GM19463 (cell line): ENCODE results near the gene PASK.
"Not testable (repeated sequence)": the region's sequence is repeated elsewhere in the genome, so short reads cannot be mapped to it uniquely, and the experiment has no call there.

ENCODE experiments used
- ATAC-seq: cut with Tn5 transposase; IDR thresholded peaks from one replicate; pipeline ENCODE4 v1.9.1; 2021; ENCODE audit warnings: mild to moderate bottlenecking, moderate library complexity; ENCODE audit not compliant: unreplicated experiment

PASK gene

DNA sequence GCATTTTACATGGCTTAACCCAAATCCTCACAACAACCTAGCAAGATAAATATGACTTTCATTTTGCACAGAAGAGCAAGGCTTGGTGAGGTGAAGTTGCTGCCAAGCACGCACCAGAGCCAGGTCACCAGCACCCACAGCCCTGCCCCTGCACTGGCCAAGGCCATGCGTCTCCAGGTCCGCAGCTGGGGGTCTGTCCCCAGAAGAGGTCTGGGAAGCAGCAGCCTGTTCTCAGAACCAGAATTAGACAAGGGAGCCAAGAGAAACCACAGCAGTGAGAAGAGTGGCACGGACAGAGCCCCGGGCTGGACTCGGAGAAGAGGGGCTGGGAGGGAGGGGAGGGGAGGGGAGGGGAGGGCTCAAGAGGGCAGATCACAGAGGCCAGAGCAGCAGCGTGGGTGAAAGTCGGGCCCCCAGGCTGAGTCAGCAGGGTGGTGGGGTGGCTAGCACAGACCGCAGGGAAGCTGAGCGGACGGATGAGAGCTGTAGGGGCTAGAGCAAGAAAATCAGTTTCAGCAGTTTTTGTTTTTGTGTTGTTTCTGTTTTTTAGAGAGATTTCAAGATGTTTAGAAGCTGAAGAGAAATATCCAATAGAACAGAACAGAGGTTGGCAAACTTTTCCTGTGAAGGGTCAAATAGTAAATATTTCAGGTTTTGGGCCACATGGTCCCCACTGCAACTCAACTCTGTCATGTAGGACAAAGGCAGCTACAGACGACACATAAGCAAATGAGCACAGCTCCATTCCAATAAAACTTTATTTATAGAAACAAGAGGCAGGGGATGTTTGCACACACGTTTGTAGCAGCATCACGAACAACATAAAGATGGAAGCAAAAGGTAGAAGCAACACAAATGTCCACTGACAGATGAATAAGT, 39.8 kb downstream of the PASK start:
- no peak for ATAC-seq

DNA sequence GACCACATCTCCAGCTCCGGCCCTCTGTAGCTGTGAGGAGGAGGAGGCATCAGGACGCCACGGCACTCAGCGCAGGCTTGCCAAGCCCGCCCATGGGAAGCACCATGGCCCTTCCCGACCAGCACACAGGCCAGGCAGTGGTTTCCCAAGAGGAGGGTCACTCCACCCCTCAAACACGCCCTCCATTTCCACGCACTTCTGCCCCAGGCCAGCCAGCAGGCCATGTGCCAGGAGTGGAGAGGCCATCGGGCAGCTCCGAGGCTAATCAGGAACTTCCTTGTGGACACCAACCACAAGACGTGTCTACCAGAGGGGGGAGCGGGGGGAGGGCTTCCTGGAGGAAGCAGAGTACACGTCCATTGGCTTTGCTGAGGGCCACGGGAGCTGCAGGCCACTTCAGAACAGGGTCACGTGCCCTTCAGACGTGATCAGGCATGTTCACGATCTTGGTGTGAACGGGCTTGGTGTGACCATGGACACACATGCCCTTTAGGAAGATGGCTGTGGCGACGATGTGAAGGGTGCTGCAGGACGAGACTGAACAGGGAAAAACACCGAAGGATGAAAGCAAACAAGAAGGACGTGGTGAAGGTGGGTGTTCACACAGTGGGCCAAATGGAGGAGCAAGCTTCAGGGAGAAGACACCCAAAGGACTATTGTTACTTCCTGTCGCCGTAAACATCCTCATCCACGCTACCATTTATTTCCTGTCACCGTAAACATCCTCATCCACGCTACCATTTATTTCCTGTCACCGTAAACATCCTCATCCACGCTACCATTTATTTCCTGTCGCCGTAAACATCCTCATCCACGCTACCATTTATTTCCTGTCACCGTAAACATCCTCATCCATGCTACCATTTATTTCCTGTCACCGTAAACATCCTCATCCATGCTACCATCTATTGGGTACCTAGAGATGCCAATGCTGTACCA, 40.7 kb downstream of the PASK start:
- ATAC-seq = no peak

DNA sequence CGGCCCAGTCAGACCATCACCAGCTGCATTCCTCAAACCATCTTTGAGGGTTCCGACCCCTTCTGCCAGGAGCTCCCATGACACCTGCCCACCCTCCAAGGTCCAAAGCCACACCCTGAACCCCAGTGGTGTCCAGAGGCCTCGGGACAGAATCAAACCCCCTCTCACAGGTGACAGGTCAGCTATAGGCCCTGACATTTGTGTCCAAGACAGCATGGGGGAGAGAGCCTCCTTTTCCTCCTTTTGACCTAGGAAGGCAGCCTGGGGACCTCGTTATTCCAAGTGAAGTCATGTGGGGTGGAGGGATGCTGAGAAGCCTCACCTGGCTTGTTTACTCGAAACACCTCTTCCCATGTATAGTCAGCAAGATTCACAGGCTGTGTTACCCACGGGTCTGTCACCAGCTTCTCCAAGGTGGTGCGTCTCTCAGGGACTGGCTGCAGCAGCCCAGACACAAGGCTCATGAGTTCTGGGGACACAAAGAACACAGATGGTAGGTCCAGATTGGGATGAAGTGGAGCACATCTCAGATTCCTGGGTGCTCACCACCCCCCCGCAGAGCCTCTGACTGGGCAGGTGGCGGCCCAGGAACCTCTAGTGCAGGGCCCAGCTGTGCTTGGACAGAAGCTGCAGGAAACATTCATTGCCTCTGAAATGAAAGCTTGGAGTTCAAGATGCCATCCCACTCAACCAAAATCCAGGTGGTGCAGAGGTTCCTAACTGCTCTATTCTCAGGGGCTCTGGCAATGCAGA, 42.1 kb downstream of the PASK start:
- no peak for ATAC-seq

DNA sequence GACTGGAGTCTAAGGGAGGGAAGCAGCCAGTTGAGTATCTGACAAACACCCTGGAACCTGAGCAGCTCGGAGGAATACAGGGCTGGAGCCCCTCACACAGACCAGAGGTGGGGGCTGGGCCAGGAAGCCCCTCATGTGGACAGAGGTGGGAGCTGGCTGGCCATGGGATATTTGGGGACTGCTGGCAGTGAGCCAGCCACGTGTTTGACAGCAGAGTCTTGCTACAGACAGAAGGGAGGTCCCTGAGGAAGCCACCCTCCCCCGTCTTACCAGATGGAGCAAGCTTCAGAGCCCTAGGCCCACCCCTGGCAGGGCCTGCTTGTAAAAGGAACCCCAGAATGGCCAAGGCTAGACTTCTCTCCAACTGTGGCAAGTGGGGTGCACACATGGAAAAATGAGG, 43.6 kb downstream of the PASK start:
- ATAC-seq = no peak

DNA sequence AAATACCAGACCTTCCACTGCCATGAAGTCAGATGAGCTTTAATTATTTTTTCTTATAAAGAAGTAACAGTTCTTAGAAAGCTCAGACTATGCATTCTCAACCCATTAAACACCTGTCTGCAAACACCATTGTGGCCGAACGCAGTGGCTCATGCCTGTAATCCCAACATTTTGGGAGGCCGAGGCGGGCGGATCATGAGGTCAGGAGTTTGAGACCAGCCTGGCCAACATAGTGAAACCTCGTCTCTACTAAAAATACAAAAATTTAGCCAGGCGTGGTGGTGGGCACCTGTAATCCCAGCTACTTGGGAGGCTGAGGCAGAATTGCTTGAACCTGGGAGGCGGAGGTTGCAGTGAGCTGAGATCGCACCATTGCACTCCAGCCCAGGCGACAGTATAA, 44.7 kb downstream of the PASK start:
- ATAC-seq = not testable (repeated sequence)

DNA sequence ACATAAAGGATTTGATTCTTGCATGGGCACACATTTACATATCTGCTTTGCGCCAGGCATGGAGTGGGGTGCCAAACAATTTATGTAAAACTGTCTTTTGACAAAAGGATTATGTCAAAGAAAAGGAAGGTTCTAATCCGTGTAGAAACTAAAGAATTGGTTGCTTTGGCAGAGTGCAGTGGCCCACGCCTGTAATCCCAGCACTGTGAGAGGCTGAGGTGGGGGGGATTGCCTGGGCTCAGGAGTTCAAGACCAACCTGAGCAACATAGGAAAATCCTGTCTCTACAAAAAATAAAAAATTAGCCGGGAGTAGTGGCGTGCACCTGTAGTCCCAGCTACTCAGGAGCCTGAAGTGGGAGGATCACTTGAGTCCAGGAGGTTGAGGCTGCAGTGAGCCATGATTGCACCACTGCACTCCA, 46.1 kb downstream of the PASK start:
- ATAC-seq = no peak

DNA sequence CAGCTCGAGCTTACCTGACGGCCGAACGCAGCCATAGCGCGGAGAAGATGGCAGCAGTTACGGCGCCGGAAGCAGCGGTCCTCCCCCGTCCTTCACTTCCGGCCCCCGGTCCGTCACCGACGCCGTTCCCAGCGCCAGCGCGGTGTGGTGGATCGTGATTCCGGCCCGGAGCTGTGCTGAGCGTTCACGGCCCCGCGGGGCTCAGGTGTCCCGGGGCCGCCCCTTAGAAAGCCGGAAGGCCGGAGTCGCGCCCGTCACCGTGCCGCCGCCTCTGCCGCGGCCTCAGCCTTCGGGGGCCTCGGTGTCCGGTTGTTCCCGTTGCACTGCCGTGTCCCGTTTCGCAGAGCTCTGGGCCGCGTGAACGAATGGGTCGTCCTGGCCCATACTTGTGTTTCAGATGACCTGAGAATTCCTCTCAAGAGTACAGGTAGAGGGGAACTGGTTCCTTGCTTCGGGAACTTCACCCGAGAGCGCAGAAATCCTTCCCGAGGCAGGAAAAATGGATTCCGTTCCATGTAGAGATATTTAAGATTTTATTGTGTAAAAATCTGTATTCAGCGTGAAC, 47.0 kb downstream of the PASK start, which contains the start of gene MTERF4:
TSS of gene MTERF4 (minus strand) at position 49 of the 565 bp plus-strand sequence. CDS start at position 35, 14 bp downstream.
- peak; percentile 93 for ATAC-seq

DNA sequence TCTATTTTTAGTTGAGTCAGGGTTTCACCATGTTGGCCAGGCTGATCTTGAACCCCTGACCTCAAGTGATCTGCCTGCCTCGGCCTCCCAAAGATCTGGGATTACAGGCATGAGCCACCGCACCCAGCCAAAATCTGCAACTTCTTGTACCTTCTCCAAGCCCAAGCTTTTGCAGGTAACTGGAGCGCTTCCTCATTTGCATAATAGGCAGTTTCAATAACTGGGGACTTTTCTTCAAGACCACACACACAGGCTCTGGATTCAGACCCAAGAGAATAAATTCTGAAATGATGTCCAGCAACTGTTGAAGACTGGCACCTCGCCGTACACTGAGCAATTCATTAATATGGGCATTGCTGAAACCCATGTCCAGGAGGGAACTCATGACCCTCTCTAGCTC, 50.0 kb downstream of the PASK start:
- ATAC-seq = no peak

DNA sequence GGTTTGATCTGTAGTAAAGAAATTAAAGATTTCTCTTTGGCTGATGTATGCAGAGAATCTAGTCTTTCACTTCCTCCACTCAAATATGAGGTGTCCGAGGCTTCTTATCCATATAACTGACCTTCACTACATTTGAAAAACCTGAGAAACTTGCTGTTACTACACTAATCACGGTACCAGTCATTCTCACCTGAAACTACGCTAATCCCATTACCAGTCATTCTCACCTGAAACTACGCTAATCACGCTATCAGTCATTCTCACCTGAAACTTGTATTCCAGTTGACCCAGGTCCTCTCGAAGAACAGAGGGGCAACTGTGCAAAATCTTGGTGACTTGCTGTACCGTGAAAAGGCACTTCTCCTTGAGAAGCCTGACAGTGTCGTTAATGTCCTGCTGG, 52.3 kb downstream of the PASK start:
- peak; percentile 56 for ATAC-seq

DNA sequence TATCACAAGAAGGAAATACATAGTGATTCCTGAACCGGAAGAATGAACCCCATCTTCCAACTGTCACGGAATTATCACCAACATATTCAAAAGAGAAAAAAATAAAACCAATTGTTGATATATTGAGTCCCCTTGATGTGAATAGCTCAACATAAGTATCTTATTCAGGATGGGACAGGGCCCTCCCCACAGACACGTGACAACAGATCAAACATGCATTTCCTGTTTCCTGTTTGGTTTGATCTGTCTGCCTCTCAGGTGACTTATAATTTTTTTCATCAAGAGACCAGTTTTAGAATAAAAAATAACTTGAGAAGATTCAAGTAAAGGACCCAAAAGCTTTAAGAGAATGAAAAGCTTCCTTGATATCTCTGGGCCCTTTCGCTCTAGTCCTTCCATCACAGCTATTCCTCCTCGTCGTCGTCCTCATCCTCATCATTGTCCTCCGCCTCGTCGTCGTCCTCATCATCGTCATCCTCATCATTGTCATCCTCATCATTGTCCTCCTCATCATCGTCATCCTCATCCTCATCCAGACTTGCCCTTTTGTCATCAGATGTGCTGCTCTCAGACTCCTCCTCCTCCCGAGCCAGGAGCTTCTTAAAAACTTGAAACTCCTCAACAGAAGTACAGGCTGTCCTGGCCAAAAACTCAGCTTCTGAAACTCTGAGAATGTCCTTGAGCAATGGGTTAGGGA, 53.5 kb downstream of the PASK start:
- ATAC-seq = no peak

DNA sequence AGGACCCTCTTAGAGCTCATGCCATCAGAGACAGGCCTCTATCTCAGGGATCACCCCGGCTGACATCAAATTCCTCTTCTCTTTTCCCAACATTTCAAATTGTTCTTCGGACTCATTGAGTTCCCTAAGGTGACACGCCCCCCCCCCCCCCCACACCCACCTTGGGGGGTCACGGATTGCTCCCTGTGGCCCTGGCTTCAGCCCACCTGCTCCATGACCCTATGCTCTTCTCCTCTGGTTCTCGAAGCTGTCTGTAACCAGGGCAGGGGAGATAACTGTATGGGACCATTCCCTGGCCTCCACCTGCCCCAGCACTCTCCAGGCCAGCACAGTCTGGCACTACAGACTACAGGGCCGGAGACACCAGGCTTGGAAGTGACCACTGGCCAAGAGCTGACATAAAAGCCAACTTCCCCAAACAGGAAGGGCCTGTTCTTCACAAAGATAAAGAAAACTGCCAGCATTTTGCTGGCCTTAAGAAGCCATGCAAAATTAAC, 54.3 kb downstream of the PASK start:
- ATAC-seq = no peak

DNA sequence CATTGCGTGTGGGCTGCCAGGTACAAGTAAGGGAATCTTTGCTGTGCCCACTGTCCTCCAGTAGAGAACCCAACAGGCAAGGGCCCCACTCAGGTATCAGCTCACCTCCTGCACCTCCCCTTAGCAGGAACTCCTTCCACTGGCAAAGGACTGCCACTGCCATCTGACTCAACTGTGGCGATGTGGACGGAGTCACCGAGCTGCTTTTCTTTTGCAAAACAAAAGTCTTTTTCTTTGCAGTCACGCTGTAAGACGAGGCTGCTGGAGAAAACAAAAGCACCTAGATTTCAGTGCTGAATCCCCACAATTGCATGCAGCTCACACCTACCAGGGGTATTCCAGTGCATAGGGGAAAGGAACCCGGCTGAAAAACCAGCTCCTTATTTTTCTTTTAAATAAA, 55.1 kb downstream of the PASK start:
- no peak for ATAC-seq

DNA sequence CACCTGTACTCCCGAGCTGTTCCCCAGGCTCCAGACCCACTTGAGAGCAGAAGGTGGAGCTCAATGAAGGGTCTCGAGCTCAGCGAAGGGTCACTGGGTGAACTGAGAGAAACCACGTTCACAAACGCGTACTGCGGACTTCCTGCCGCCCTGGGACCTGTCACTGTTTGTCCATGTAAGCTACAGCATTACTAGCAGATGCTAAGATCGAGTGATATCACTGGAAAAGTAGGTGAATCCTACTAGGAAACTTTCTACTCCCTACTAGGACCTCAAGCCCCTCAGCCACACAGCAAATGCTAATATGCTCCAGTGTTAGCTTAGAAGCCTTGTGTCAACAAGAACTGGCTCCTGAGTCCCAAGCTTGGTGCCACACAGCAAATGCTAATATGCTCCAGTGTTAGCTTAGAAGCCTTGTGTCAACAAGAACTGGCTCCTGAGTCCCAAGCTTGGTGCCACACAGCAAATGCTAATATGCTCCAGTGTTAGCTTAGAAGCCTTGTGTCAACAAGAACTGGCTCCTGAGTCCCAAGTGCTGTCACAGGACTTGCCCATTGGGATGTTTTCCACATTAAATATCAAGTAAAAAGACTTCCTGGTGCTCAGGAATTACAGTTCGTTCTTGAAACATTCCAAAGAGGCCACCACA, 56.0 kb downstream of the PASK start:
- not testable (repeated sequence) for ATAC-seq

DNA sequence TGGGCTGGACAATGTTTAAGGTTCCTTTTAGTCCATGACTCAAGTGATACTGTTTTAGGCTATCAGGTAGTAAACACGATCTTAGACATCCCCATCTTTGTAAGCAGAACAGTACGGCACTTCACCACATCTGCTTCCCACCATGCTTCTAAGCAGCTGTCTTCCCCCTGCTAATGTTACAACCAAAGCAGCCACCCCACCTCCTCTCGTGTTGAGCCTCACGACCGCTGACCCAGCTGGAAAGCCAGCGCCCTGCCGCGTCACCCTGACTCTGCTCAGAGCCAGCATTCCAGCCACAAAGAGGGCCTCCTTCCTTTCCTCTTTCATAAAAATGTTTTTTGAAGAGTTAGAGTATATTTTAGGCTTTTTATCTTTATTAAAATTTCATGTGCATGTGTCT, 56.6 kb downstream of the PASK start:
- no peak for ATAC-seq

DNA sequence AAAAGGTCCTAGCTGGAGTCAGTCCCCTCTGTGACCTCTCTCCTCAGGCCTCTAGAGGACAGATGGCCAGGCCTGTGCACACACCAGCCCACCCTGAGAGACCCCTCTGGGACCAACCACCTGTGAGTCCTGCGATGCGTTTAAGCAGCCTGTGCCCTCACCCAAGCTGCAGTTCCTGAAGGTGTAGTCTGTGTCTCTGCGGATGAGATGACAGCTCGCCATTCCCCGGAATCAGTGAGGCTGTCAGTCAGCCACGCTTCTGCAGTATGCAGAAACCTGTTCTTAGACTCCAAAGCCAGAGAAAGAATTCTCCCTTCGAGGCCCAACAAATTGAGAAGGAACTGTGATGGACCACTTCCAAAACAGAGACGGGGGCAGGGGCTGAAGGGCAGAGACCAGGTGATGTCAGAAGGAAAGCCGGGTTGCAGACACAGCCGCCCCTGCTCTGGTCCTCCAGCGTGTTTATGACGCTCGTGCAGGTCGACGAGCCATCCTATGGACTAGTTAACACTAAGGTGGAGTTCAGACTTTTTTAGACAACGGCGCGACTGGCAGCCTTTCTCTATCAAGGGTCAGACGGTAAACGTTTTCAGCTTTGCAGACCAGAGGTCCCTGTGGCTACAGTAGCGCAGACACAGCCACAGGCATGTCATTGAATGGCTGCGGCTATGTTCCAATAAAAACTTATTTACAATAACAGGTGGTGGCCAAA, 57.4 kb downstream of the PASK start:
- no peak for ATAC-seq

DNA sequence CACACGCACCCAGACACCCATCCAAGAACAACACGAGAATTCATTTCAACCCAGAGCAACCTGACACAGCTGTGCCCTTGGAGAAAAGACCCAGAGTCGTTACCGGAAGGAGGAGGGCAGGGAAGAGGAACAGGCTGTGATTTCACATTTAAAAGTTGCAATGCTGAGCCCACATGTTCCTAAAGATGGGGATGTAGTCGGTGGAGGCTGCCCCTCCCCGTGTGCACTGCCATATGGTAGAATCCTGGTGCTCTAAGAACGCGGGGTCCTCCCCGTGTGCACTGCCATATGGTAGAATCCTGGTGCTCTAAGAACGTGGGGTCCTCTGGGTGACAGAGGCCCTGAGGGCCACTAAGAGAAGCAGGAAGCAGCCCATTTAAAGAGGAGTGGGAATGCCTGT, 58.1 kb downstream of the PASK start:
- ATAC-seq = no peak

DNA sequence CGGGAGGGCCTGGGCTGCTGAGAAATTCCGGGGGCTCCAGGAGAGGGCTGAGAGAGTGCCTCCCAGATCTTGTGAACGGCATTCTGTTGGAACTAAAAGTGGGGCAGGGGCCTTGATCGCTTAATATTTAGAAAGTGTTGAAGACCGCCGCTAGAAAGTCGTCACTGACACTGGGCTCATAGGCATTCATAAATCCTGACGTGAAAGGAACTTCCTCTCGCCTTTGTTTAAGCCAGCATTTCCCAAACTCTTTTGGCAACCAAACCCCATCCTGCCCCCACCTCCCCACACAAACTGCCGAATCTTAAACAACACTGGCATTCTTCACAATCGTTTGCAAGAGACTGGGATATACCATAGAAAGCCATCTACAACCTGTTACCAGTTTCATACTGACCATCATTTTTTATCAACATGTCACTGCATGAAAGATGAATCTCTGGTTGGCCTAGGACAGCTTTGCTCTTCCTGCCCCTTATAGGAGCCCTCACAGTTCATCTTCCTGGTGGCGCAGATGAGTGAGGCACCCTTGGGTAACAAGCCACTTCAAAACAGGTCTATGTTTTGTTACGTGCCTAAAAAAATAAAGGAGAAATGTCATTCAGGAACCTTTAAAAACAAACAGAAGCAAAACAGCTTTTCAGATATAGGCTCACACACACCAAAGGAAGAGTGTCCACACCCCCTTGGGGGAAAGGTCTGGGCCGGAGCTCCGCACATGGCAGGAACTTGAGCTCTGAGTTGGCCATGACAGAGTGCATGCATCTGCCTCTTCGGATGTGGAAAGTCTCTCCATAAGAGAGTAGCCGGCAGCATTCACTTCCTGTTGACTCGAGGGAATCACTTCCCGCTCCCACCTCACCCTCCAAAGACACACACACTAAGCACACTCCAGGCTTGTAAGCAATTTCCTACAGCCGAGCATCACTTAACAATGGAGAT, 60.2 kb downstream of the PASK start:
- ATAC-seq = no peak

DNA sequence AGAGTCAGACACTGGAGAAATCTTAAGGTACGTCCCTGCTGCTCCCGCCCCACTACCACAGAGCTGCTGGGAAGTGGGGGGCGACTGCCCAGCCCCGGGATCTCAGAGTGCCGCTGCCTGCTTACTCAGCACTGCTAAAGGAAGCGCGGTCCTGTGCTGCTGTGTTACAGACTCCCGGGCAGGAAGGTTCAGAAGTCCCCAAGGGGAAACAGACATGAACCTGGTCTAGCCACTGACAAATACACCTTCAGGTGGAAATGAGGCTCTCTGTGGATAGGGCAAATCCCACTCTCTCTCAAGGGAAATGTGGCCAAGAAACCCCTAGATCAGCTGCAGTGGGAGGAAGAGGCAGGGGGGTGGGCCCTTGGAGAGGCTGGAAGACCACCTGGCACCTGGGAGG, 60.9 kb downstream of the PASK start:
- ATAC-seq = peak; percentile 25
